Adrenal gland (tissue), 5 donors: Measurements from ENCODE around the gene LRRC10.

Source experiments
- CTCF ChIP-seq, 6 experiments: fragments of 450-650 bp in 4 of 6; fragments of 200-600 bp in 2 of 6; sonication (generic) in 1 of 6; IDR thresholded peaks; 1 replicate in 5 of 6; 2 replicates in 1 of 6; pipeline versions ENCODE4 v1.5.1 to v1.8.0; 2016 to 2021; ENCODE audit warnings: antibody characterized with exemption in 6 of 6, mild to moderate bottlenecking in 2 of 6, moderate library complexity in 1 of 6
- POLR2A ChIP-seq, 2 donors: fragments of 450-650 bp; IDR thresholded peaks; one replicate each; pipeline ENCODE4 v1.6.1; 2017; ENCODE audit warnings: antibody characterized with exemption in 2 of 2, mild to moderate bottlenecking in 2 of 2, moderate library complexity in 1 of 2
- donor health status: DM: no; HTN: no; CAD: no.

- TF ChIP-seq CTCF (IDR thresholded peaks at IDR 0.05) (no peak), POLR2A (IDR thresholded peaks at IDR 0.05) (no peak)
Observed at GRCh38 chr12:69610729-69611128, at the start of gene LRRC10.
